Right lobe of liver (tissue), 4 donors: Measurements from ENCODE around the gene CAMK2D.

Experiments used
- POLR2A ChIP-seq: fragments of 450-650 bp; IDR thresholded peaks from one replicate; pipeline ENCODE4 v1.6.1; 2017; ENCODE audit warnings: antibody characterized with exemption, mild to moderate bottlenecking
- TF ChIP-seq, protein P1 (sequence below), 4 donors: fragments of 200-600 bp in 3 of 4; fragments of 450-650 bp in 1 of 4; IDR thresholded peaks; one replicate each; pipeline versions ENCODE4 v1.5.1 to v1.8.0; 2016 to 2022; ENCODE audit warnings: antibody characterized with exemption in 4 of 4, mild to moderate bottlenecking in 2 of 4
- donor health status: DM: no; HTN: no; CAD: no.
- donor health status: DM: no; HTN: no; CAD: no.
- donor health status: DM: no; HTN: yes; CAD: no.

- TF ChIP-seq, protein P1, sequence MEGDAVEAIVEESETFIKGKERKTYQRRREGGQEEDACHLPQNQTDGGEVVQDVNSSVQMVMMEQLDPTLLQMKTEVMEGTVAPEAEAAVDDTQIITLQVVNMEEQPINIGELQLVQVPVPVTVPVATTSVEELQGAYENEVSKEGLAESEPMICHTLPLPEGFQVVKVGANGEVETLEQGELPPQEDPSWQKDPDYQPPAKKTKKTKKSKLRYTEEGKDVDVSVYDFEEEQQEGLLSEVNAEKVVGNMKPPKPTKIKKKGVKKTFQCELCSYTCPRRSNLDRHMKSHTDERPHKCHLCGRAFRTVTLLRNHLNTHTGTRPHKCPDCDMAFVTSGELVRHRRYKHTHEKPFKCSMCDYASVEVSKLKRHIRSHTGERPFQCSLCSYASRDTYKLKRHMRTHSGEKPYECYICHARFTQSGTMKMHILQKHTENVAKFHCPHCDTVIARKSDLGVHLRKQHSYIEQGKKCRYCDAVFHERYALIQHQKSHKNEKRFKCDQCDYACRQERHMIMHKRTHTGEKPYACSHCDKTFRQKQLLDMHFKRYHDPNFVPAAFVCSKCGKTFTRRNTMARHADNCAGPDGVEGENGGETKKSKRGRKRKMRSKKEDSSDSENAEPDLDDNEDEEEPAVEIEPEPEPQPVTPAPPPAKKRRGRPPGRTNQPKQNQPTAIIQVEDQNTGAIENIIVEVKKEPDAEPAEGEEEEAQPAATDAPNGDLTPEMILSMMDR (IDR thresholded peaks at IDR 0.05), result no peak
- TF ChIP-seq POLR2A, result no peak
Measured at GRCh38 chr4:113497154-113497884, 264.2 kb downstream of the CAMK2D start.
